K562 (cell line): Measurements from ENCODE around the gene UPK2. TPM values are rescaled to one million over a fixed set of nuclear protein-coding genes. Genes with fewer than 3 reads are reported as not detected.

Source experiments
- ERF ChIP-seq: fragments of 450-650 bp; formaldehyde crosslinking; IDR thresholded peaks from 2 replicates; pipeline ENCODE4 v1.4.0; 2020; ENCODE audit warnings: mild to moderate bottlenecking, mixed read lengths
- NR2F6 ChIP-seq: fragments of 450-650 bp; formaldehyde crosslinking; IDR thresholded peaks from 2 replicates; pipeline ENCODE4 v1.4.0; 2020; ENCODE audit warnings: mild to moderate bottlenecking
- ZNF586 ChIP-seq: fragments of 450-650 bp; formaldehyde crosslinking; conservative IDR thresholded peaks from 2 replicates; pipeline ENCODE4 v1.4.0; 2020; ENCODE audit warnings: mild to moderate bottlenecking, moderate library complexity
- polyA plus RNA-seq, 8 experiments: library from polyadenylated mRNA; depleted of rRNA in 4 of 8; stranded (reverse) in 5 of 8; unstranded in 3 of 8; fragments of >200 nt; fragmentation: Nextera tagmentation in 2 of 8; fragmentation: Illumina TruSeq in 1 of 8; extraction: Ambion mirVana in 2 of 8; extraction: Trizol in 1 of 8; gene quantifications; 2 replicates each; pipeline versions ENCODE4 v1.2.1 to v1.2.3, GENCODE V29; 2011 to 2014; ENCODE audit warnings: inconsistent platforms in 1 of 8, missing spikeins in 1 of 8
- total RNA-seq, 7 experiments: library from RNA; depleted of rRNA in 6 of 7; stranded (reverse); fragments of >200 nt in 6 of 7; fragmentation: Illumina TruSeq in 2 of 7; extraction: Trizol in 2 of 7; gene quantifications; 2 replicates each; pipeline versions ENCODE4 v1.2.1 to v1.2.3, GENCODE V29; 2011 to 2021; ENCODE audit warnings: low replicate concordance in 1 of 7
- TF ChIP-seq, protein P1 (sequence below): fragments of 450-650 bp; IDR thresholded peaks from 2 replicates; pipeline ENCODE4 v1.6.1; 2016; ENCODE audit warnings: antibody characterized with exemption
- TF ChIP-seq, protein P2 (sequence below), 2 experiments: fragments of 450-650 bp; conservative IDR thresholded peaks; 2 replicates each; pipeline ENCODE4 v1.6.1; 2017; ENCODE audit warnings: mild to moderate bottlenecking in 2 of 2, moderate library complexity in 2 of 2
- TF ChIP-seq, protein P3 (sequence below), 2 experiments: fragments of 150-350 bp in 1 of 2; IDR thresholded peaks; 2 replicates each; pipeline ENCODE4 v1.6.1; 2012 to 2016; ENCODE audit warnings: low read depth in 2 of 2, low read length in 2 of 2, mild to moderate bottlenecking in 1 of 2, moderate library complexity in 1 of 2

Gene UPK2
- total and polyA plus RNA-seq, 9 of the 15 experiments (the other 6 are each of a cell fraction or from before 2014, with no cell fraction given): not detected

DNA sequence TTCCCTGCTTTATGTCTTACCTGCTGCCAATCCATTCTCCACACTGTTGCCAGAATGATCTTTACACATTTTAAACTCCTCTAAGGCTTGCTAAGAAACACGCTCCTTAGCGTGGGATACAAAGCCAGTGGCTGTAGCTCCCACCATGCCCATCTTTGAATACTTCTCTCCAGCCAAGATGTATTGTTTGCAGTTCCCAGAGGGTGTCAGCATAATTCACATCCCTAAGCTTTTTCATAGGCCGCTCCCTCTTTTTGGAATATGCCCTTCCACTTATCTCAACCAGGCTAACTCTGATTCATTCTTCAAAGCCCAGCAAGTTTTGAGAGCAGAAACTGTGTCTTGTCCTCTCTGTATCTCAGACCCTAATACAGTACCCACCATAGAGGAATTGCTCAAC lies 8.1 kb upstream of the UPK2 start (continued):
- TF ChIP-seq, protein P1, sequence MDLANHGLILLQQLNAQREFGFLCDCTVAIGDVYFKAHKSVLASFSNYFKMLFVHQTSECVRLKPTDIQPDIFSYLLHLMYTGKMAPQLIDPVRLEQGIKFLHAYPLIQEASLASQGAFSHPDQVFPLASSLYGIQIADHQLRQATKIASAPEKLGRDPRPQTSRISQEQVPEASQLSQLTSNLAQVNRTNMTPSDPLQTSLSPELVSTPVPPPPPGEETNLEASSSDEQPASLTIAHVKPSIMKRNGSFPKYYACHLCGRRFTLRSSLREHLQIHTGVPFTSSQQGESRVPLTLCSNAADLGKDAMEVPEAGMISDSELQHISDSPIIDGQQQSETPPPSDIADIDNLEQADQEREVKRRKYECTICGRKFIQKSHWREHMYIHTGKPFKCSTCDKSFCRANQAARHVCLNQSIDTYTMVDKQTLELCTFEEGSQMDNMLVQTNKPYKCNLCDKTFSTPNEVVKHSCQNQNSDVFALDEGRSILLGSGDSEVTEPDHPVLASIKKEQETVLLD: no peak
- TF ChIP-seq NR2F6 (CRISPR knock-in tag): no peak
- TF ChIP-seq, protein P2, sequence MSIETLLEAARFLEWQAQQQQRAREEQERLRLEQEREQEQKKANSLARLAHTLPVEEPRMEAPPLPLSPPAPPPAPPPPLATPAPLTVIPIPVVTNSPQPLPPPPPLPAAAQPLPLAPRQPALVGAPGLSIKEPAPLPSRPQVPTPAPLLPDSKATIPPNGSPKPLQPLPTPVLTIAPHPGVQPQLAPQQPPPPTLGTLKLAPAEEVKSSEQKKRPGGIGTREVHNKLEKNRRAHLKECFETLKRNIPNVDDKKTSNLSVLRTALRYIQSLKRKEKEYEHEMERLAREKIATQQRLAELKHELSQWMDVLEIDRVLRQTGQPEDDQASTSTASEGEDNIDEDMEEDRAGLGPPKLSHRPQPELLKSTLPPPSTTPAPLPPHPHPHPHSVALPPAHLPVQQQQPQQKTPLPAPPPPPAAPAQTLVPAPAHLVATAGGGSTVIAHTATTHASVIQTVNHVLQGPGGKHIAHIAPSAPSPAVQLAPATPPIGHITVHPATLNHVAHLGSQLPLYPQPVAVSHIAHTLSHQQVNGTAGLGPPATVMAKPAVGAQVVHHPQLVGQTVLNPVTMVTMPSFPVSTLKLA (conservative IDR thresholded peaks at IDR 0.05): no peak
- no peak for TF ChIP-seq ZNF586 (CRISPR knock-in tag)
- TF ChIP-seq, protein P3, sequence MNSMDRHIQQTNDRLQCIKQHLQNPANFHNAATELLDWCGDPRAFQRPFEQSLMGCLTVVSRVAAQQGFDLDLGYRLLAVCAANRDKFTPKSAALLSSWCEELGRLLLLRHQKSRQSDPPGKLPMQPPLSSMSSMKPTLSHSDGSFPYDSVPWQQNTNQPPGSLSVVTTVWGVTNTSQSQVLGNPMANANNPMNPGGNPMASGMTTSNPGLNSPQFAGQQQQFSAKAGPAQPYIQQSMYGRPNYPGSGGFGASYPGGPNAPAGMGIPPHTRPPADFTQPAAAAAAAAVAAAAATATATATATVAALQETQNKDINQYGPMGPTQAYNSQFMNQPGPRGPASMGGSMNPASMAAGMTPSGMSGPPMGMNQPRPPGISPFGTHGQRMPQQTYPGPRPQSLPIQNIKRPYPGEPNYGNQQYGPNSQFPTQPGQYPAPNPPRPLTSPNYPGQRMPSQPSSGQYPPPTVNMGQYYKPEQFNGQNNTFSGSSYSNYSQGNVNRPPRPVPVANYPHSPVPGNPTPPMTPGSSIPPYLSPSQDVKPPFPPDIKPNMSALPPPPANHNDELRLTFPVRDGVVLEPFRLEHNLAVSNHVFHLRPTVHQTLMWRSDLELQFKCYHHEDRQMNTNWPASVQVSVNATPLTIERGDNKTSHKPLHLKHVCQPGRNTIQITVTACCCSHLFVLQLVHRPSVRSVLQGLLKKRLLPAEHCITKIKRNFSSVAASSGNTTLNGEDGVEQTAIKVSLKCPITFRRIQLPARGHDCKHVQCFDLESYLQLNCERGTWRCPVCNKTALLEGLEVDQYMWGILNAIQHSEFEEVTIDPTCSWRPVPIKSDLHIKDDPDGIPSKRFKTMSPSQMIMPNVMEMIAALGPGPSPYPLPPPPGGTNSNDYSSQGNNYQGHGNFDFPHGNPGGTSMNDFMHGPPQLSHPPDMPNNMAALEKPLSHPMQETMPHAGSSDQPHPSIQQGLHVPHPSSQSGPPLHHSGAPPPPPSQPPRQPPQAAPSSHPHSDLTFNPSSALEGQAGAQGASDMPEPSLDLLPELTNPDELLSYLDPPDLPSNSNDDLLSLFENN (IDR thresholded peaks at IDR 0.05; ENCODE audit: low read depth in 2 of 2, low read length in 2 of 2): no peak
- no peak for TF ChIP-seq ERF
